ENCODE measurements around the gene BHLHE23.

Gene BHLHE23

GRCh38 chr20:63017076-63017825, 10.5 kb upstream of the BHLHE23 start:
- DNase-seq (ENCODE audit: low read depth), result no peak
- TF ChIP-seq, protein P1, sequence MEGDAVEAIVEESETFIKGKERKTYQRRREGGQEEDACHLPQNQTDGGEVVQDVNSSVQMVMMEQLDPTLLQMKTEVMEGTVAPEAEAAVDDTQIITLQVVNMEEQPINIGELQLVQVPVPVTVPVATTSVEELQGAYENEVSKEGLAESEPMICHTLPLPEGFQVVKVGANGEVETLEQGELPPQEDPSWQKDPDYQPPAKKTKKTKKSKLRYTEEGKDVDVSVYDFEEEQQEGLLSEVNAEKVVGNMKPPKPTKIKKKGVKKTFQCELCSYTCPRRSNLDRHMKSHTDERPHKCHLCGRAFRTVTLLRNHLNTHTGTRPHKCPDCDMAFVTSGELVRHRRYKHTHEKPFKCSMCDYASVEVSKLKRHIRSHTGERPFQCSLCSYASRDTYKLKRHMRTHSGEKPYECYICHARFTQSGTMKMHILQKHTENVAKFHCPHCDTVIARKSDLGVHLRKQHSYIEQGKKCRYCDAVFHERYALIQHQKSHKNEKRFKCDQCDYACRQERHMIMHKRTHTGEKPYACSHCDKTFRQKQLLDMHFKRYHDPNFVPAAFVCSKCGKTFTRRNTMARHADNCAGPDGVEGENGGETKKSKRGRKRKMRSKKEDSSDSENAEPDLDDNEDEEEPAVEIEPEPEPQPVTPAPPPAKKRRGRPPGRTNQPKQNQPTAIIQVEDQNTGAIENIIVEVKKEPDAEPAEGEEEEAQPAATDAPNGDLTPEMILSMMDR (IDR thresholded peaks at IDR 0.05; ENCODE audit: low read depth, low read length, missing control alignments), result no peak
- no peak overlapping the region; the same call in 1 of the 2 replicates for H3K4me3 ChIP-seq (ENCODE audit: low read depth, low read length)

GRCh38 chr20:63016514-63017075, 9.8 kb upstream of the BHLHE23 start:
- TF ChIP-seq, protein P1 (IDR thresholded peaks at IDR 0.05; ENCODE audit: low read depth, low read length, missing control alignments), result no peak
- DNase-seq (ENCODE audit: low read depth), result no peak
- H3K4me3 ChIP-seq (ENCODE audit: low read depth, low read length), result no peak overlapping the region; the same call in 1 of the 2 replicates

DNA sequence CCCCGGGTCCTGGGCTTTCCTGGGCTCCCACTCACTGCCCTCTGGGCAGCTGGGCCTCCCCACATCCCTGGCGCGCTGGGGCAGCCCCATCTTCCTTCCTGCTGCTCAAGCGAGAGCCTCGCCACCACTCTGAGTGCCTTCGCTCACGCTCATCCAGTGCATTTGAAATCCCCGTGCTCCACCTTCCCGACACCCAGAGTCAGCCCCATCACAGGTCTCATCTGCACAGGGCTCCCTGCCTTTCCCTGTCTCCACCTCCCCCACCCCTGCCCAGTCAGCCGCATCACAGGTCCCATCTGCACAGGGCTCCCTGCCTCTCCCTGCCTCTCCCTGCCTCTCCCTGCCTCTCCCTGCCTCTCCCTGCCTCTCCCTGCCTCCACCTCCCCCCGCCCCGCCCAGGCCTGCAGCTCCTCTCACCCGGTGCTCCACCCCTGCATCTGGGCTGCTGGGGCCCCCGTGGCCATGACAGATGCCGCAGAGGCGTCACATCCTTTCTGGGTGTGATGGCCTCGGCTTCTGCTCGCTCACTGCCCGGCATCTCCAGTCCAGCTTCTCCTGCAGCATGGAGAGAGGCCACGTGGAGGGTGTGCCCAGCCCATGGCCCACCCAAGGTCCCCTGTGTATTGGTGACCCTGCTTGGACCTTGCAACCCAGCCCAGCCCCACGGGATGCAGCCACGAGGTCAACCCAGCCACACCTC, 9.0 kb upstream of the BHLHE23 start:
- peak overlapping the region; percentile 54 for H3K4me3 ChIP-seq (ENCODE audit: low read depth, low read length)
- TF ChIP-seq, protein P1 (IDR thresholded peaks at IDR 0.05; ENCODE audit: low read depth, low read length, missing control alignments), result no peak
- no peak for DNase-seq (ENCODE audit: low read depth)

- peak overlapping the region; percentile 54 for H3K4me3 ChIP-seq (ENCODE audit: low read depth, low read length)
- TF ChIP-seq, protein P1 (IDR thresholded peaks at IDR 0.05; ENCODE audit: low read depth, low read length, missing control alignments), result no peak
- DNase-seq (ENCODE audit: low read depth), result no peak
Observed at GRCh38 chr20:63015147-63015661, 8.4 kb upstream of the BHLHE23 start.

GRCh38 chr20:63014710-63015109, 7.9 kb upstream of the BHLHE23 start:
- peak overlapping the region; percentile 54 for H3K4me3 ChIP-seq (ENCODE audit: low read depth, low read length)
- no peak for DNase-seq (ENCODE audit: low read depth)
- TF ChIP-seq, protein P1 (IDR thresholded peaks at IDR 0.05; ENCODE audit: low read depth, low read length, missing control alignments), result no peak

- TF ChIP-seq, protein P1 (IDR thresholded peaks at IDR 0.05; ENCODE audit: low read depth, low read length, missing control alignments), result no peak
- H3K4me3 ChIP-seq (ENCODE audit: low read depth, low read length), result peak overlapping the region; percentile 54
- no peak for DNase-seq (ENCODE audit: low read depth)
Observed at GRCh38 chr20:63014287-63014686, 7.5 kb upstream of the BHLHE23 start.
